DOHH2 (cell line): ENCODE results near the gene PNPLA2.

Source experiments
- CTCF ChIP-seq: fragments of 200-600 bp; sonication (generic); IDR thresholded peaks from one replicate; pipeline ENCODE4 v1.5.1; 2014; ENCODE audit warnings: antibody characterized with exemption, mild to moderate bottlenecking, low read depth, low read length; ENCODE audit not compliant: poor library complexity, severe bottlenecking
- EZH2phosphoT487 ChIP-seq: fragments of 200-600 bp; sonication (generic); IDR thresholded peaks from 2 replicates; pipeline ENCODE4 v1.6.1; 2017; ENCODE audit warnings: borderline replicate concordance, mild to moderate bottlenecking, antibody characterized with exemption, low read length, moderate library complexity, mixed read lengths

GRCh38 chr11:776263-776560 lies 42.5 kb upstream of the PNPLA2 start:
- TF ChIP-seq CTCF (no peak), EZH2phosphoT487 (no peak)
